Lower lobe of right lung (tissue), 2 donors: Measurements from ENCODE around the gene C1QTNF3. TPM values are rescaled to one million over a fixed set of nuclear protein-coding genes. Genes with fewer than 3 reads are reported as not detected.

ENCODE experiments used
- ATAC-seq, 2 donors: fragments of 200-7000 bp; cut with Tn5 transposase; one replicate each; pipeline ENCODE4 v1.9.1; 2020 to 2022; ENCODE audit warnings: mild to moderate bottlenecking in 2 of 2, moderate library complexity in 2 of 2
- DNase-seq: peaks from one replicate; pipeline ENCODE4 v3.0.0-alpha.2; 2020
- H3K27ac ChIP-seq: fragments of 200-600 bp; one replicate; pipeline ENCODE4 v1.8.0; 2022
- H3K27me3 ChIP-seq: fragments of 200-600 bp; one replicate; pipeline ENCODE4 v1.8.0; 2022; ENCODE audit warnings: low read depth
- H3K36me3 ChIP-seq: fragments of 200-600 bp; one replicate; pipeline ENCODE4 v1.8.0; 2022; ENCODE audit warnings: mild to moderate bottlenecking
- H3K4me1 ChIP-seq: fragments of 200-600 bp; one replicate; pipeline ENCODE4 v1.8.0; 2022
- H3K4me3 ChIP-seq: fragments of 200-600 bp; one replicate; pipeline ENCODE4 v1.8.0; 2022; ENCODE audit warnings: mild to moderate bottlenecking
- H3K9me3 ChIP-seq: fragments of 200-600 bp; one replicate; pipeline ENCODE4 v1.8.0; 2022
- CTCF ChIP-seq: fragments of 200-600 bp; IDR thresholded peaks from one replicate; pipeline ENCODE4 v1.8.0; 2022; ENCODE audit warnings: antibody characterized with exemption, mild to moderate bottlenecking
- intact Hi-C: fragments of 100-400 bp; cut with DNase I; formaldehyde crosslinking; loops from one replicate; pipeline ENCODE4 v1.11.0; 2022
- total RNA-seq: library from RNA; stranded (reverse); fragmentation: NEBNext Ultra II Directional; extraction: Animal tissue kit (Norgen Biotek cat#: 25700); gene quantifications from one replicate; pipeline ENCODE4 v1.2.1, GENCODE V29; 2021
- donor health status: DM: no; HTN: yes; CAD: no; lungs with severe emphysema.

C1QTNF3 gene
- total RNA-seq, 1 donor from 2014 or later: 6.7 TPM

GRCh38 chr5:34057118-34057517 is 14.1 kb upstream of the C1QTNF3 start:
- no peaks in the 10 kb centered on the region for H3K27me3 ChIP-seq
- no peaks in the 10 kb centered on the region for H3K4me1 ChIP-seq
- H3K27ac ChIP-seq: no peak overlapping the region
- H3K36me3 ChIP-seq: no peaks in the 10 kb centered on the region
- TF ChIP-seq CTCF: no peak
- no peak for DNase-seq
- ATAC-seq: no peak
- intact Hi-C loops: no loop called here
- no peaks in the 10 kb centered on the region for H3K9me3 ChIP-seq
- no peak overlapping the region for H3K4me3 ChIP-seq

- H3K36me3 ChIP-seq: no peaks in the 10 kb centered on the region
- no peak overlapping the region for H3K27ac ChIP-seq
- no peaks in the 10 kb centered on the region for H3K9me3 ChIP-seq
- ATAC-seq (no peak), DNase-seq (no peak)
- intact Hi-C loops: no loop called here
- H3K4me1 ChIP-seq: no peaks in the 10 kb centered on the region
- TF ChIP-seq CTCF: no peak
- no peaks in the 10 kb centered on the region for H3K27me3 ChIP-seq
- no peak overlapping the region for H3K4me3 ChIP-seq
Observed at GRCh38 chr5:34055667-34056066, 12.7 kb upstream of the C1QTNF3 start.

GRCh38 chr5:34054400-34054729 is 11.4 kb upstream of the C1QTNF3 start:
- no peak overlapping the region for H3K4me3 ChIP-seq
- no peak overlapping the region for H3K27ac ChIP-seq
- no peaks in the 10 kb centered on the region for H3K36me3 ChIP-seq
- H3K27me3 ChIP-seq: no peaks in the 10 kb centered on the region
- DNase-seq (no peak), ATAC-seq (no peak)
- no peaks in the 10 kb centered on the region for H3K9me3 ChIP-seq
- no peaks in the 10 kb centered on the region for H3K4me1 ChIP-seq
- TF ChIP-seq CTCF: no peak
- intact Hi-C loops: no loop called here

- Histone ChIP-seq H3K36me3 (no peaks in the 10 kb centered on the region), H3K27me3 (no peaks in the 10 kb centered on the region), H3K9me3 (no peaks in the 10 kb centered on the region), H3K27ac (no peak overlapping the region), H3K4me3 (no peak overlapping the region), H3K4me1 (peaks cover under 1% of the 10 kb centered on the region)
- ATAC-seq (no peak), DNase-seq (no peak)
- TF ChIP-seq CTCF: no peak
- intact Hi-C loops: no loop called here
Observed at GRCh38 chr5:34053571-34054399, 10.8 kb upstream of the C1QTNF3 start.

GRCh38 chr5:34053133-34053532 is 10.1 kb upstream of the C1QTNF3 start:
- Histone ChIP-seq H3K4me3 (no peak overlapping the region), H3K4me1 (peaks cover 7% of the 10 kb centered on the region), H3K27me3 (no peaks in the 10 kb centered on the region), H3K9me3 (no peaks in the 10 kb centered on the region), H3K36me3 (no peaks in the 10 kb centered on the region), H3K27ac (no peak overlapping the region)
- DNase-seq (no peak), ATAC-seq (no peak)
- TF ChIP-seq CTCF: no peak
- intact Hi-C loops: no loop called here
